Measurements from ENCODE around the gene ATAT1.
A peak's percentile ranks its signal among the peaks of the same experiment; 100 is the strongest.

ATAT1 gene

DNA sequence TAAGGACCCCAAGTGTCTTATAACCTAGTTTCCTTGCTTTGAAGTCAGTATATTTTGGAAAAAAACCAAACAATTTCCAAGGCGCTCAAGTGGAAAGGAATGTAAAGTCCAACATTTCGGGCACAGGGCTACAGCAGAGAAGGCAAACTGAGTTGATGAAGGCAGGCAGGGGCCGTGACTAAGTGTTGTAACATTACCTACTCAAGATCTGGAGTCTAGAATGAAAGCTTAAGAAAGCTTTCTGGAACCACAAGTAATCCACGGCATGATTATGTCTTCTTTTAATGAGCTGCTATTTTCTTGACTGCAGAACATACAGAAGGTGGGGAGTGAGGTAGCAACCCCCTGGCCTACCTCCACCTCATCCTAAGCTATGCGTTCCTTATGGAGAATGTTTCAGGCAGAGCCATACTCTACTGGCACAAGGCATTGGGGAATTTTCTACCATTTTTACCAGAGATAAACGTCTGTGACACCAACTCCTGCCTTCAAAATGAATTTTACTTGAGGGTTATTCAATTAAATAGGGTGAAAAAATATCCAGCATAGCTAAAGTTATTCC is 13.9 kb upstream of the ATAT1 start:
- no peak for DNase-seq (ENCODE audit: low read depth)

DNA sequence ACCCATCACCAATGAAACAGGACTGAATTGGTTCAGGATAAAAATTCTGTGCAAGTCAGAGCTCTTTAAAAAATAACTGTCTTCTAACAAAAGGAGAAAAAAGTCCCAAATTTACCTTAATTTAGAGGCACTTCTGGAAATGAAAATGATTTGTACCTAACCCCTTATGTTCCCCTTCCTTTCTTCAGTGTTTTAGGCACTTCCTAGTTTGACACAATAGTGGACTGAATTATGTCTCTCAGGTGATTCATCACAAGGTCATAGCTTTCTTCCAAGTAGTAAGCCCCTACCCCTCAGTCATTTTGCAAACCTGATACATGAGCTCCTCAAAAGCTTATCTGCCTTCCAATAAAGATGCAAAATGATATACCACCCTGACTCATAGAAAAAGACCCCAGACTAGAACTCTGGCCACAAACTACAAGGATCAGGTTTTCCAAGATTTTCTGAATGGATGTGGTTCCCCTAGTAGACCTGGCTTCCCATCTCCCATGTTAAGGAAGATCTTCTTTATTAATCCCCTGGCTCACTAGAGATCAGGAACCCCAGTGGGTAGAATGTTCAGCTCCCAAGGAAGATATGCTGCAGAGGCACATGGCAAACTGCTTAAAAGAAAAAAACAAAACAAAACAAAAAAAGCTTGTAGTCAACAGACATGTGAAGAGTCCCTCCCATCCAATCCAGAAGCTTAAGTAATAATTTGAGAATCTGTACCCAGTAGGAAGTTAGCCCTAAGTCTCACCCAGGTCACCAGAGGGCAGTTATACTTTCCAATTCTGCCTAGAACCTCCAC is 13.2 kb upstream of the ATAT1 start:
- no peak for DNase-seq (ENCODE audit: low read depth)
- H3K4me3 ChIP-seq (ENCODE audit: low read depth, low read length), result no peak overlapping the region

More for the DNA sequence above, 13.9 kb upstream of the ATAT1 start:
- no peak overlapping the region for H3K4me3 ChIP-seq (ENCODE audit: low read depth, low read length)

GRCh38 chr6:30614044-30614842 is 12.4 kb upstream of the ATAT1 start:
- peak overlapping the region; percentile 37 for H3K4me3 ChIP-seq (ENCODE audit: low read depth, low read length)
- no peak for DNase-seq (ENCODE audit: low read depth)

DNA sequence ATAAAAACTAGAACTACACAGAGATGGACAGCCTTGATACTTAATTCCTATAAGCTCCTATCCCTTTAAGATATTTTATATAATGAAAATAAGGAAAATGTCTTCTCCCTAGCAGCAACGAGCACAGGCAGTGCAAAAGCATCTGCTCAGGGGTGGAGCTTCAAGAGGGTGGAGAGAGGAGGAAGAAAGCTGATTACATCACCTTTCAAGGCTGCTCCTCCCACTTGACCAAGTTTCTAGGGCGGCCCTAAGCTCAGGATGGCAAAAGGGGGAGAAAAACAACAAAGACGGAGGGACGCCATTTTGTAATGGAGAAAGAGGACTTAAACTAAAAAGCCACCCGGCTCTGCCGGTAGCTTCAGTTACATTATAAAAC is 11.8 kb upstream of the ATAT1 start:
- H3K4me3 ChIP-seq (ENCODE audit: low read depth, low read length), result peak overlapping the region; percentile 86

DNA sequence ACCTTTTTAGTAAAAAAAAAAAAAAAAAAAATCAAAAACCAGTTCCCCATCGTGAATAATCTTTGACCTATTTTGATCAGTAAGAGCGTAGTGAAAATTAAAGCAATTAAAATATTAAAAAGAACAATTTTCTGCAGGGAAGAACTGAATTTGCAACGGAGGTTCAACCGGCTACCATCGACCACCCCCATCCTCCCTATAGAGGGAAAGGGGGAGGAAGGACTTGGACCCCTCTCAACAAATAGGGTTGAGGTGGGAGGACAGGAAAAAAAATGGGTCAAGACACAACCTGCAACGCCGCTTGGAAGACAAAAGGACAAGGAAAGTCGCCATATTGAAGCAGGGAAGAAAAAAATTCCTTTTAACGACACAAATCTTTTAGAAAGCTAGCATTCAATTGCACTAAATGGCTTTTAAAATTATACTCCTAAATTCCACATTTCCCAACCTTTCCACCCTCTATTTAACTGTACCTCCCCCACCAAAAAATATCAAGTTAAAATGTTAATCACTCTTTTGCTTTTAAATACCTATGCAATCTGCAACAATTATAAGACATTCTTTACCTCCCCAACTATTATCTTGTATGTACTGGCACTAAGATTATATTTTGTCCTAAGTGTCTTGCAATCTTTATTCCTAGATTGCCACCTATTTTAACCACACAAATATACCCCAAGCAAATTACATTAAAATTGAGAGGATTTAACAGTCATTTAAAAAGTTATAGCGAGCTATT is 11.3 kb upstream of the ATAT1 start:
- DNase-seq (ENCODE audit: low read depth), result peak; percentile 69
- peak overlapping the region; percentile 86 for H3K4me3 ChIP-seq (ENCODE audit: low read depth, low read length)

More for the DNA sequence above, 11.8 kb upstream of the ATAT1 start:
- DNase-seq (ENCODE audit: low read depth), result peak; percentile 90

DNA sequence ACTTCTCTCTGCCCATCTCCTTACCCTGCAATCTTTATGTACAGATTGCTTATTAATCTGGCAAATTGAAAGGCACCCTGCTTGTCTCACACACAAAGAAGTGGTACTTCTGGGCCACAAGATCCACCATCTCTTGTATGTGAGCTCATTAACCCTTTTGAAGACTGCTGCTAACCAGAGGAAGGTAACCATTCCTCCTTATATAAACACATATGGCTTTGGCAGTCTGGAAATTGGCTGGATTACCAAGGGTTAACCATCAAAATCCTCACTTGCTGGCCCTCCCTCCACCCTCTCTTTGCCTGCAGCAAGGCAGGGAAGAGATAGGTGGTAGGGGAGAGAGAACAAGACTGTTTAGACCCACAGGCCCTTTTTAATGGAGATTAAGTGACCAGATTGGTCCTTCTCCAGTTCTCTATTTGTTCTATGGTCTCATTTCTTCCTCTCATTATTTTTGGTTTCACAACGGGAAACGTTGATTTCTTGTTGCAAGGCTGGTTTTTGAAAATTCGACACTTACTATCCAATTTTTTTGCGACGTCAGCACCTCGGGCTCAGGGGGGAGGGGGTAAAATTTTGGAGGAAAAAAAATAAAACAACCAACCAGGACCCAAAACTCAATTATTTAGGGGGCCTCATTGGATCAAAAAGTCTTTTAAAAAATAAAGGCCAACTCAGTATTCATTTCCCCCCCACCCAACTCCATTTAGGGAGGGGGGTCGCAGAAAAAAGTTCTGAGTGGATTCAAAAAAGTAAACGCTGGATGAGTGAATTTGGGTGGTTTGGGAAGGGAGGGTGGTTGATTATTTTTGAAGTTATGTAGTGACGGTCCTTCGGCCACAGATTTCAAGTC is 10.5 kb upstream of the ATAT1 start:
- DNase-seq (ENCODE audit: low read depth), result no peak
- H3K4me3 ChIP-seq (ENCODE audit: low read depth, low read length), result peak overlapping the region; percentile 86

DNA sequence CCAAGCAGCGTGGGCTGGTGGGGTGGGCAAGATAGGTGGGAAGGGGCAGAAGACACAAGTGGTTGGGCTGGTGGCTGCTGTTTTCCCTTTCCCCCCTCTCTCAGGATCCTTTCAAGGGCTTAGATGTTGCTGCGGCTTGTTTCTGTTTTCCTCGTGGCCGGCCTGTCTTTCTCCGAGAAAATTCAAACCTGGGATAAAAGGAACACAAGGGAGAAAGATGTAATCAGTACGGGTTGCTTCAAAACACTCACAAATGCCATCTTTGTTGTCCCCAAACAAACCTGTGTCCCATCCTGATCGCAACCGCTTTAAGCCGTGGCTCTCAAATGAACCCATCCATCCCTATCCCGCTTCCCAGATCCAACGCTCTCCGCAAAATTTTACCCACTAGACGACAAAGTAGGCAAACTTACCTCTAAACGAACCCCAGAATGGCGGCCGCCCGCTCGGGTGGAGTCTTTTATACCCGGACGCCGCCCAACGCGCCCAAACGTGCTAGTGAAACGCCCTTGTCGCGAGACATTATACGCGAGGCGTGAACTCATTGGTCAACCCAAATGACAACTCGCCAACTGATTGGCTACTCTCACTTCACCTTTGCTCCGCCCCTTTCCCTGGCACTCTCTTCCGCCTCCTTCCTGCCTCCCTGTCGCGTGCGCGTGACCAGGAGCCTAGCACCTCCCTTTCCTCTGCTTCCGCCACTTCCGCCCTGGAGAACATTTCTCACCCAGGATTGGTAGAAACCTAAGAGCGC is 9.7 kb upstream of the ATAT1 start, which contains the start of gene PPP1R10:
Gene PPP1R10, minus strand, starts transcription at position 433 of the 754 bp plus-strand sequence. CDS start 7,299 bp downstream, outside the sequence.
- H3K4me3 ChIP-seq (ENCODE audit: low read depth, low read length), result peak within 1 kb of the TSS; percentile 86
- peak; percentile 100 for DNase-seq (ENCODE audit: low read depth)

DNA sequence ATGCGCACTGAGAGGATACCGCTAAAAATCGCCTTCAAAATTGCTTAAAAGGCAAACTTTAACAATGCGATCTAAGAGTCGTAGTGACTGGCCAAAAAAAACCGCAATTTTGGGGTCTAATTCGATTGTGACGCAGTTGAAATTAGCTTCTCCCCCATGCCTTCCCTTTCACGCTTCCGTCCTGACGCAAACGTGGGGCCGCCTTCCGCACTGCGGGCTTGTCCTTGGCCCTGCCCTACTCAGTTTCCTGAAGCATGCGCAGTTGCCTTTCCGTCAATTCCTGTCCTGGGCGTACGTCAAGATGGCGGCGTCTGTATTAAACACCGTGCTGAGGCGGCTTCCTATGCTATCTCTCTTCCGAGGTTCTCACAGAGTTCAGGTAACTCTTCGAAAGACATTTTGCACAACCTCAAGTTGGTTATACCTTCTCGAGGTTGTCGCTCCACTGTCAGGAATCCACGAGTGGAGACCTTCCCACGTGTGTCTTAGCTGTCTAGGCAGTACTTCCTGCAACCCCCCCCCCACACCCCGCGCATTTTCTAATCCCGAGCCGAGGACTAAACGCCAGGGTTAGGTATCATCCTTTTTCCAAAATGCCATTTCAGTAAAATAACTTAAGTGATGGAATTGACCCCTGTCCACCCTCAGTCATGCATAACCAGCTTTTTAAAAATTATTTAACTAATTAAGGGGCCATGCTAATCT is 9.0 kb upstream of the ATAT1 start, which contains the start of gene MRPS18B:
Gene MRPS18B, plus strand, starts transcription at position 276 of the 705 bp plus-strand sequence. Its CDS starts 26 bp downstream, at position 302.
- DNase-seq (ENCODE audit: low read depth), result peak; percentile 95
- H3K4me3 ChIP-seq (ENCODE audit: low read depth, low read length), result peak within 1 kb of the TSS; percentile 86

DNA sequence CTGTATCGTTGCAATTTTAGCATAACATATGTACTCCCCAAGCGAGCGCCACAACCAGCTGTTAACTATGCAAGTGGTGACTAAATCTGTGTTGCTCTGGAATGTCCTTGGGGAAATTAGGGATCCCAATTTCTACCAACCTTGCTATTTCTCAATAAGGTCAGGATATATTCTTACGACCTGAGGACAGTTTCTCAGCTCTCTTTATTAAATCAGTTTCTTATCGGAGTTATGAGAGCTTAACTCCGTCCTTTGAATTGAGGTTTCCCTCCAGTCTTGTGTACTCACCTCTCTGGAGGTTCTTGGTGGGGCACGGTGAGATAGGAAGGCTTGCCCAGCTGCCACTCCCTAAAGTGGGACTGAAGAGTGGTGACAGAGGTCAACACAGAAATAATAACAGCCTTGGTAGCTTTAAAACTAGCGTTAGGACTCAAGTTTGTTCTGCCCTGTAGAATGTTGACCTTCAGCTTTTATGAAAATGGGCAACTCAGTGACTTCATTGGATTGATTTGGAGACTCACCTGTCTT is 8.3 kb upstream of the ATAT1 start:
- peak overlapping the region; percentile 62 for H3K4me3 ChIP-seq (ENCODE audit: low read depth, low read length)
- DNase-seq (ENCODE audit: low read depth), result no peak

DNA sequence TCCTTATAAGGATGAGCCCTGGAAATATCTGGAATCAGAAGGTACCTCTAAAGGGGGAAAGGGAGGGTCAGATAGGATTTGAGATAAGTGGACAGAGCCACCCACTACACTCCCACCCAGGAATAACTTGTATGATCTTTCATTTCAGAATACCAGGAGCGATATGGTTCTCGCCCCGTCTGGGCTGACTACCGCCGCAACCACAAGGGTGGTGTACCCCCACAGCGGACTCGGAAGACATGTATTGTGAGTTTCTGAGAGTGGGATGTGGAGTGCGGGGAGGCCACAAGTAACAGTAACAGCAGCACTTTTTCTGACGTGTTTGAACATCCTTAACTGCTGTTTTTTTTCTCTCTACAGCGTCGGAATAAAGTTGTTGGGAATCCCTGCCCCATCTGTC is 7.1 kb upstream of the ATAT1 start:
- H3K4me3 ChIP-seq (ENCODE audit: low read depth, low read length), result no peak overlapping the region
- DNase-seq (ENCODE audit: low read depth), result no peak

DNA sequence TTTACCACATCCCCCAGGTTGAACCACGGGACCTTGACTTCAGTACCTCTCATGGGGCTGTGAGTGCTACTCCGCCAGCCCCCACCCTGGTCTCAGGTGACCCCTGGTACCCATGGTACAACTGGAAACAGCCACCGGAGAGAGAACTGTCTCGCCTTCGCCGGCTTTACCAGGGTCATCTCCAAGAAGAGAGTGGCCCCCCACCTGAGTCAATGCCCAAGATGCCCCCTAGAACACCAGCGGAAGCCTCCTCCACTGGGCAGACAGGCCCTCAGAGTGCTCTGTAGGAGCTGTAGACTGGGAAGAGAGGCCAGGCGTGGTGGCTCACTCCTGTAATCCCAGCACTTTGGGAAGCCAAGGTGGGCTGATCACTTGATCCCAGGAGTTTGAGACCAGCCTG is 1.2 kb upstream of the ATAT1 start:
- H3K4me3 ChIP-seq (ENCODE audit: low read depth, low read length), result no peak overlapping the region
- no peak for DNase-seq (ENCODE audit: low read depth)

DNA sequence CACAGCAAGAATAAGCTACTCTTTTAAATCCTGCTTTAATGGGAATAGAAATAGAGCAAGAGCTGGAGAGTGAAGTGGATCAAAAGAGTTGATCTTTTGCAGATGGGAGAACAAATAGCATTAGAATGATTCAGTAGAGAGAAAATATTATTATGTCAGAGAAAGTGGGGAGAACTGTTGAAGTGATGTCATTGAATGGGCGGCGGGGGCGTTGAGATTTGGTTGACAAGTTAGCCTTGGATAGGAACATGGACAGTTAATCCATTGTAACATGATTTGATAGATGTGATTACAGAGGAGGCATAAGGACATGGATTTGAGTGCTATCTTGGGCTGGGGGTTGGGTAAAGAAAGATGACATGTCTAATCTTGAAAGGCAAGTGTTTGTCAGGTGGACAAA is 9.2 kb downstream of the ATAT1 start:
- no peak overlapping the region for H3K4me3 ChIP-seq (ENCODE audit: low read depth, low read length)

GRCh38 chr6:30640481-30640880 is 13.8 kb downstream of the ATAT1 start:
- DNase-seq (ENCODE audit: low read depth), result no peak

More for the DNA sequence above, 9.2 kb downstream of the ATAT1 start:
- DNase-seq (ENCODE audit: low read depth), result no peak

DNA sequence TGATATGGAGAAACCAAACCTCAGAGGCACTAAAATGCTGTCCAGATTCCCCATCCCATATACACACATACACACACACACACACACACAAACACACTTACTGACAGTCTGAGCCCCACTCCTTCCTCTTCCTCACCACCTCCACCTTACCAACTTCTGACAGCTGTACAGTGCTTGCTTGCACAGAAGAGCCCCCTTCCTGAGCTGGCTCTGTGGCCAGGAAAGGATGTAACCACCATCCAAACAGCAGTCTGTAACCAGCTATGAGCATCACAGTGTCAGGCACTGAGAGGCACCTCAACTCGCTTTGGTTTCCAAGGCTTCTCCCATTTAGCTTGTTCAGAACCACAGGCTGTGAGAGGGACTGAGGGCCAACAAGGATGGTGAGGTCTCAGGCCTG is 14.4 kb downstream of the ATAT1 start:
- H3K4me3 ChIP-seq (ENCODE audit: low read depth, low read length), result no peak overlapping the region
- no peak for DNase-seq (ENCODE audit: low read depth)

More at GRCh38 chr6:30640481-30640880, 13.8 kb downstream of the ATAT1 start:
- no peak overlapping the region for H3K4me3 ChIP-seq (ENCODE audit: low read depth, low read length)

DNA sequence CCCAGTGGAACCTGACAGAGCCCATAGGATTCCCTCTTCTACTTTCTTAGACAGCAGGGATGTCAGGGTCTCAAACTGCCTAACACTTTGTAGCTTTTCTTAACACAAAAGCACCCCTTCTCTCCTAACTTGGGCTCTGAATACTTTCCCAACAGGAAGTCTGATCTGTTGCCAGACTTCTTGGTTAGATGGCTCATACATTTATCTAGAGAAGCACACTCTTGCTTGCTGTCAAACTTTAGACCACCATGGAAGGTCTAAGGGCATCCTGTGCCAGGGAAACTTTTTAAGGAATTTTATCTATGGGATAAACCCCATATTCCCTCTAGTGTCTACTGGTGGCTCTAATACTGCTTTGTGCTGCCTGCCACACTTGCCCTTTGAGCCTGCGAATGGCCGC is 17.0 kb downstream of the ATAT1 start:
- no peak for DNase-seq (ENCODE audit: low read depth)
- no peak overlapping the region for H3K4me3 ChIP-seq (ENCODE audit: low read depth, low read length)

- no peak for DNase-seq (ENCODE audit: low read depth)
- H3K4me3 ChIP-seq (ENCODE audit: low read depth, low read length), result no peak overlapping the region
These were observed 18.1 kb downstream of the ATAT1 start for GRCh38 chr6:30644769-30645168.

- no peak overlapping the region for H3K4me3 ChIP-seq (ENCODE audit: low read depth, low read length)
- no peak for DNase-seq (ENCODE audit: low read depth)
These were observed 19.3 kb downstream of the ATAT1 start for GRCh38 chr6:30645989-30646388.
